ENCODE measurements around the gene HMGCS2. TPM values are rescaled to one million over a fixed set of nuclear protein-coding genes. Genes with fewer than 3 reads are reported as not detected.
A peak's percentile ranks its signal among the peaks of the same experiment; 100 is the strongest.

Gene HMGCS2
- total and polyA plus RNA-seq, 7 experiments from 2014 or later: not detected

DNA sequence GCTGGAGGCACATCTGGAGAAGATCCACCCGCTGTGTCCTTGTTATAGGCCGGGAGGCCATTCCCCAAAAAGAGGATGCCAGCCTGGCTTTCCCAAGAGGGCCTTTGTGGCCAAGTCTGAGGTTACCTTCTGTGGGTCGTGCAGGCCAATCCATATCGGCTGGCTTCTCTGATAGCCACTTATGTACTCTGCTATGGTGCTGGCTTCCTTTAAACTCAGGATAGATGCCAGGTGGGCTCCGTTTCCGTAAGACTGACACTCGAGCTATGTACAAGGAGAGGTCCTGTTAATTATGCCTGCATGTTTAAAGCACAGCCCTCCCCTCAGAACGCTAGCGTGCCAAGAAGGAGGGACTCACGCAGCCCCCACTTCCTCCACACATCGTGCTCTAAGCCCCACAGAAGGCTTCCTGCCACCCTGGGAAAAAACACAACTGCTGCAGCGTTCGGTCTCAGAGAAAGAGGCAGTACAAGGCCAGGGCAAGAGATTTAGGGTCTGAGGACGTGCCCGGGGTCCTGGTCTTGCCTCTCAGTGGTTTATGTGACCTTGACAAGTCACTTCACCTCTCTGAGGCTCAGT is 31.0 kb upstream of the HMGCS2 start:
- intact Hi-C loops (cut with micrococcal nuclease): no loop called here
- H3K27me3 Mint-ChIP-seq: peaks cover 0 to 6% (median 0%) of the 10 kb centered on the region in 5 donors
- peaks cover 6 to 24% (median 15%) of the 10 kb centered on the region in 7 donors for H3K4me1 Mint-ChIP-seq
- no peaks in the 10 kb centered on the region for H3K36me3 ChIP-seq (ENCODE audit: control insufficient read depth in 2 of 3, insufficient read depth in 3 of 3, low read length in 3 of 3)
- peaks cover 0 to 4% (median 0%) of the 10 kb centered on the region in 5 donors for H3K36me3 Mint-ChIP-seq
- peak overlapping the region in 6 of 10 donors; percentile 29 to 65 (median 59) for H3K4me3 Mint-ChIP-seq
- H3K27ac Mint-ChIP-seq: peak overlapping the region in 8 of 9 donors; percentile 63 to 93 (median 80)
- H3K9me3 ChIP-seq (ENCODE audit: control insufficient read depth in 2 of 3, low read length in 3 of 3): no peaks in the 10 kb centered on the region
- CTCF ChIA-PET: interaction anchor here (1.9 kb wide), 1 partner anchor 9 kb away, joined by 4 read pairs; no protein-coding TSS in a partner anchor
- H3K27ac ChIP-seq (ENCODE audit: low read depth, low read length): peak overlapping the region; percentile 47
- POLR2A ChIA-PET: no interaction called here
- DNase-seq (peak in 3 of 9 donors; percentile 33 to 43 (median 33)), ATAC-seq (peak; percentile 50)
- no peak overlapping the region for H3K4me3 ChIP-seq (ENCODE audit: low read length)
- no peaks in the 10 kb centered on the region for H3K9me3 Mint-ChIP-seq
- H3K27me3 ChIP-seq (ENCODE audit: control insufficient read depth in 2 of 2, insufficient read depth in 2 of 2, low read length in 2 of 2): no peaks in the 10 kb centered on the region
- H3K4me1 ChIP-seq (ENCODE audit: control insufficient read depth in 2 of 2, insufficient read depth in 2 of 2, low read length in 2 of 2): peaks cover 0 to 5% of the 10 kb centered on the region in 2 donors

DNA sequence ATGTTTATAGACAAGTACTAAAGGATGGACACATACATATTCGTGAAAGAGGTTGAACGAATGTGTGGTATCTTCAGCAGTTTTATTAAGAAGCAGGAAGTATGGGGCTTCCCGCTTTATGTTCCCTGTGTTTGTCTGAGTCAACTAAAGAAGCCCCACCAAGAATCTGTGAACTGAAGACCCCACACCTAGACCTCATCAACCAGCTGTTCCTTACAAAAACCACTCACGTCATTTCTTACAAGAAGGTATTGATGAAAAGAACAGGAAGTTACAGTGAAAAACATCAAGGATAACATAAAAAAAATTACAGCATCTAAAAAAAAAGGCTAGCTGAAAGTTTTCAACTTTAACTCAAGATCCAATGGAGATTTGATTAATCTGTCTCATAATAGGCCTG is 30.3 kb upstream of the HMGCS2 start:
- H3K36me3 ChIP-seq (ENCODE audit: control insufficient read depth in 2 of 3, insufficient read depth in 3 of 3, low read length in 3 of 3): no peaks in the 10 kb centered on the region
- DNase-seq: peak in 4 of 9 donors; percentile 17 to 37 (median 23)

GRCh38 chr1:119797606-119798005 is 28.9 kb upstream of the HMGCS2 start:
- Mint-ChIP-seq H3K9me3 (no peaks in the 10 kb centered on the region), H3K4me1 (peaks cover 6 to 24% (median 15%) of the 10 kb centered on the region in 7 donors), H3K36me3 (peaks cover 0 to 4% (median 0%) of the 10 kb centered on the region in 5 donors), H3K27me3 (no peaks in the 10 kb centered on the region), H3K27ac (peak overlapping the region in 6 of 9 donors; percentile 7 to 76 (median 50)), H3K4me3 (peak overlapping the region in 1 of 10 donors; percentile 42)
- Histone ChIP-seq H3K4me1 (ENCODE audit: control insufficient read depth in 2 of 2, insufficient read depth in 2 of 2, low read length in 2 of 2) (peaks cover 0 to 5% of the 10 kb centered on the region in 2 donors), H3K4me3 (ENCODE audit: low read length) (no peak overlapping the region), H3K9me3 (ENCODE audit: control insufficient read depth in 2 of 3, low read length in 3 of 3) (no peaks in the 10 kb centered on the region), H3K27ac (ENCODE audit: low read depth, low read length) (no peak overlapping the region), H3K27me3 (ENCODE audit: control insufficient read depth in 2 of 2, insufficient read depth in 2 of 2, low read length in 2 of 2) (no peaks in the 10 kb centered on the region), H3K36me3 (ENCODE audit: control insufficient read depth in 2 of 3, insufficient read depth in 3 of 3, low read length in 3 of 3) (no peaks in the 10 kb centered on the region)
- ATAC-seq (no peak), DNase-seq (no peak)
- CTCF ChIA-PET: no interaction called here
- POLR2A ChIA-PET: no interaction called here
- intact Hi-C loops (cut with micrococcal nuclease): no loop called here

More for the DNA sequence above, 30.3 kb upstream of the HMGCS2 start:
- ATAC-seq: peak; percentile 45
- POLR2A ChIA-PET: interaction anchor here (0.7 kb wide), 1 partner anchor 66 kb away, joined by 3 read pairs; no protein-coding TSS in a partner anchor
- Histone ChIP-seq H3K27ac (ENCODE audit: low read depth, low read length) (peak overlapping the region; percentile 47), H3K4me3 (ENCODE audit: low read length) (no peak overlapping the region), H3K9me3 (ENCODE audit: control insufficient read depth in 2 of 3, low read length in 3 of 3) (no peaks in the 10 kb centered on the region), H3K27me3 (ENCODE audit: control insufficient read depth in 2 of 2, insufficient read depth in 2 of 2, low read length in 2 of 2) (no peaks in the 10 kb centered on the region), H3K4me1 (ENCODE audit: control insufficient read depth in 2 of 2, insufficient read depth in 2 of 2, low read length in 2 of 2) (peaks cover 0 to 5% of the 10 kb centered on the region in 2 donors)
- peaks cover 0 to 5% (median 0%) of the 10 kb centered on the region in 5 donors for H3K27me3 Mint-ChIP-seq
- intact Hi-C loops (cut with micrococcal nuclease): no loop called here
- H3K4me1 Mint-ChIP-seq: peaks cover 6 to 24% (median 15%) of the 10 kb centered on the region in 7 donors
- CTCF ChIA-PET: interaction anchor here (1.9 kb wide), 1 partner anchor 10 kb away, joined by 4 read pairs; no protein-coding TSS in a partner anchor
- H3K9me3 Mint-ChIP-seq: no peaks in the 10 kb centered on the region
- H3K27ac Mint-ChIP-seq: peak overlapping the region; percentile 34 to 93 (median 79)
- H3K4me3 Mint-ChIP-seq: peak overlapping the region in 7 of 10 donors; percentile 11 to 65 (median 46)
- peaks cover 0 to 4% (median 0%) of the 10 kb centered on the region in 5 donors for H3K36me3 Mint-ChIP-seq

DNA sequence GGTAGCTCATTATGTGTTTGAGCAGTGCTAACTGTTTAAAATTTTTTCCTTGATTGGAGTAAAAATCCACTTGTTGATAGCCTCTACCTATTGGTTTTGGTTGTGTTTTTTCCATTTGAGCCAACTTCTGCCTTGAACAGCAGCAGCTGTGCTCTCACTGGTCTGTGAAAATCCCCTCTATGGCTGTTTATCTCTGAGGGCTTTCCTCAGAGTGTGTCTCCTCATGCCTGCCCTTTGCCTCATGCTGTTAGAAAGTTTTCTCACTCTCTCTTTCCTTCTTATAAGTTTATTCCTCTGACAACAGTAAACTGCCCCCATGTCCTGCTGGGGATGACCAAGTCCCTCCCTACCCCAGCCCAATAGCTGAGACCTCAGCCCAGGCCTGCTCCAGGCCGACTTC is 28.5 kb upstream of the HMGCS2 start:
- ChIA-PET CTCF (no interaction called here), POLR2A (no interaction called here)
- intact Hi-C loops (cut with micrococcal nuclease): no loop called here
- no peaks in the 10 kb centered on the region for H3K9me3 ChIP-seq (ENCODE audit: control insufficient read depth in 2 of 3, low read length in 3 of 3)
- H3K27ac ChIP-seq (ENCODE audit: low read depth, low read length): no peak overlapping the region
- peak overlapping the region in 2 of 9 donors; percentile 63 to 65 for H3K27ac Mint-ChIP-seq
- DNase-seq (no peak), ATAC-seq (no peak)
- no peak overlapping the region for H3K4me3 ChIP-seq (ENCODE audit: low read length)
- peaks cover 0 to 4% (median 0%) of the 10 kb centered on the region in 5 donors for H3K36me3 Mint-ChIP-seq
- peaks cover 6 to 24% (median 15%) of the 10 kb centered on the region in 7 donors for H3K4me1 Mint-ChIP-seq
- peaks cover 0 to 5% of the 10 kb centered on the region in 2 donors for H3K4me1 ChIP-seq (ENCODE audit: control insufficient read depth in 2 of 2, insufficient read depth in 2 of 2, low read length in 2 of 2)
- H3K9me3 Mint-ChIP-seq: no peaks in the 10 kb centered on the region
- H3K27me3 Mint-ChIP-seq: no peaks in the 10 kb centered on the region
- no peaks in the 10 kb centered on the region for H3K36me3 ChIP-seq (ENCODE audit: control insufficient read depth in 2 of 3, insufficient read depth in 3 of 3, low read length in 3 of 3)
- H3K4me3 Mint-ChIP-seq: no peak overlapping the region
- no peaks in the 10 kb centered on the region for H3K27me3 ChIP-seq (ENCODE audit: control insufficient read depth in 2 of 2, insufficient read depth in 2 of 2, low read length in 2 of 2)

DNA sequence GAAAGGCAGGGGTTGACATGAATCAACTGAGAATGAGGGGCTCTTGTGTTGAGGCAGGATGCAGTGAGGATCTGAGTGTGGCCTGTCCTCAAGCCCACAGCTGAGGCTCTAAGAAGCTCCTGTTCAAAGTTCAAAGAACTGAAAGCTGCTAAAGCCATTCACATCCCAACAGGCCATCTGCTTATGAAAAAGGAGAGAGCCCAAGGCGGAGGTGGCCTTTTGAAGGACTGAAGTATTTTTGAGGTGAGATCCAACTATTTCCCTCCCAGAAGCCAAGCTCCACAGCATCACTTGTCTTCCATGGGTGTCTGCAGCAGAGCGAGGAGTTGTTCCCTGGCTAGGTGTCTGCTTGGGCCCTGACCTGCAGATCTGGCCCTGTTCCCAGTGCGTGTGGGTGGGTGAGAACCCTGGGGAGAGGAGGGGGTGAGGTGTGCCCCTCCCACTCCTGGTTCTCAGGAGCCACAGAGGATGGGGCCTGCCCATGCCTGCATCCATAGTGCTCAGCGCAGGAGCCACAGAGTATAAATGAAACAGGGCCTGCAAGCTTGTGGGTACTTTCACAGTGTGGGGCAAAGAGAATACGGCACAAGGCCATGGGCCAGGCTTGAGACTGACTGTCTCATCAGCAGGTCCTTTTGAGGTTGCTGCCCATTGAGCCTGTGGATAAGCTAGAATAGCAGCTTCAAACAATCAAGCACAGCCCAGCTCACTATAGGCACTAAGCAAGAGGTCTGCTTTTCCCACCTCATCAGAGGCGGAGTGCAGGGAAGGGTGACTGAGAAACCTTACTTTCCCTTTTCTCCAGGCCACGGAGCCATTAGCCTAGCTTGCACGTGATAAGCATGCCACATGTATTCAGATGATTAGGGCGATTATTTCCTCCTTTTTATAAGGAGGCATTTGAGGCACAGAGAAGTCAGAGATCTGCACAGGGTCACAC is 26.8 kb upstream of the HMGCS2 start:
- no peak overlapping the region for H3K27ac Mint-ChIP-seq
- CTCF ChIA-PET: interaction anchor here (0.5 kb wide), 1 partner anchor 659 kb away, joined by 3 read pairs; no protein-coding TSS in a partner anchor

GRCh38 chr1:119794876-119795240 is 26.2 kb upstream of the HMGCS2 start:
- Histone ChIP-seq H3K27me3 (ENCODE audit: control insufficient read depth in 2 of 2, insufficient read depth in 2 of 2, low read length in 2 of 2) (no peaks in the 10 kb centered on the region), H3K4me3 (ENCODE audit: low read length) (no peak overlapping the region), H3K27ac (ENCODE audit: low read depth, low read length) (no peak overlapping the region), H3K36me3 (ENCODE audit: control insufficient read depth in 2 of 3, insufficient read depth in 3 of 3, low read length in 3 of 3) (no peaks in the 10 kb centered on the region), H3K9me3 (ENCODE audit: control insufficient read depth in 2 of 3, low read length in 3 of 3) (no peaks in the 10 kb centered on the region), H3K4me1 (ENCODE audit: control insufficient read depth in 2 of 2, insufficient read depth in 2 of 2, low read length in 2 of 2) (peaks cover 0 to 5% of the 10 kb centered on the region in 2 donors)
- ChIA-PET POLR2A (no interaction called here), CTCF (no interaction called here)
- no peak overlapping the region for H3K27ac Mint-ChIP-seq
- no peaks in the 10 kb centered on the region for H3K9me3 Mint-ChIP-seq
- H3K36me3 Mint-ChIP-seq: peaks cover 0 to 4% (median 0%) of the 10 kb centered on the region in 5 donors
- intact Hi-C loops (cut with micrococcal nuclease): no loop called here
- no peak for DNase-seq
- no peak overlapping the region for H3K4me3 Mint-ChIP-seq
- H3K4me1 Mint-ChIP-seq: peaks cover 3 to 19% (median 11%) of the 10 kb centered on the region in 7 donors
- ATAC-seq: no peak
- H3K27me3 Mint-ChIP-seq: peaks cover 0 to 5% (median 2%) of the 10 kb centered on the region in 5 donors

More for the DNA sequence above, 26.8 kb upstream of the HMGCS2 start:
- H3K36me3 Mint-ChIP-seq: peaks cover 0 to 4% (median 0%) of the 10 kb centered on the region in 5 donors
- DNase-seq (no peak), ATAC-seq (no peak)
- no peaks in the 10 kb centered on the region for H3K9me3 ChIP-seq (ENCODE audit: control insufficient read depth in 2 of 3, low read length in 3 of 3)
- peaks cover 0 to 5% of the 10 kb centered on the region in 2 donors for H3K4me1 ChIP-seq (ENCODE audit: control insufficient read depth in 2 of 2, insufficient read depth in 2 of 2, low read length in 2 of 2)
- no peaks in the 10 kb centered on the region for H3K9me3 Mint-ChIP-seq
- peaks cover 6 to 24% (median 15%) of the 10 kb centered on the region in 7 donors for H3K4me1 Mint-ChIP-seq
- intact Hi-C loops (cut with micrococcal nuclease): no loop called here
- peaks cover 0 to 5% (median 0%) of the 10 kb centered on the region in 5 donors for H3K27me3 Mint-ChIP-seq
- no peaks in the 10 kb centered on the region for H3K36me3 ChIP-seq (ENCODE audit: control insufficient read depth in 2 of 3, insufficient read depth in 3 of 3, low read length in 3 of 3)
- no peak overlapping the region for H3K4me3 Mint-ChIP-seq
- POLR2A ChIA-PET: no interaction called here
- no peak overlapping the region for H3K4me3 ChIP-seq (ENCODE audit: low read length)
- H3K27ac ChIP-seq (ENCODE audit: low read depth, low read length): no peak overlapping the region
- H3K27me3 ChIP-seq (ENCODE audit: control insufficient read depth in 2 of 2, insufficient read depth in 2 of 2, low read length in 2 of 2): no peaks in the 10 kb centered on the region

Measured in naive thymus-derived CD4-positive, alpha-beta T cell (primary cell).